Natural killer cell treated with Interleukin-12 subunit alpha and Interleukin-12 subunit beta and Interleukin-15 and Interleukin-18, amount 100 ng/mL, for 72 hours (primary cell): ENCODE data around the gene LIMS2. TPM values are rescaled to one million over a fixed set of nuclear protein-coding genes. Genes with fewer than 3 reads are reported as not detected.

Experiments used
- ATAC-seq, 2 donors: fragments of 150-1000 bp; cut with Tn5 transposase in 1 of 2; sonication (Bioruptor Pico), chemical (Tn5 transposase) in 1 of 2; 2 replicates each; pipeline ENCODE4 v1.10.0; 2021
- DNase-seq: peaks from one replicate; pipeline ENCODE4 v3.0.0; 2022; ENCODE audit warnings: low spot score
- H3K27ac Mint-ChIP-seq, 2 donors: 1 replicate in 1 of 2; 2 replicates in 1 of 2; pipeline ENCODE4 v1.8.0; 2022; ENCODE audit warnings: mixed read lengths in 2 of 2, mild to moderate bottlenecking in 1 of 2, moderate library complexity in 1 of 2
- H3K27me3 Mint-ChIP-seq, 2 donors: 1 replicate in 1 of 2; 2 replicates in 1 of 2; pipeline ENCODE4 v1.8.0; 2022; ENCODE audit warnings: mixed read lengths in 2 of 2
- H3K36me3 Mint-ChIP-seq: one replicate; pipeline ENCODE4 v1.8.0; 2022; ENCODE audit warnings: mixed read lengths
- H3K4me1 Mint-ChIP-seq, 2 donors: 1 replicate in 1 of 2; 2 replicates in 1 of 2; pipeline ENCODE4 v1.8.0; 2022; ENCODE audit warnings: low read depth in 2 of 2, mixed read lengths in 2 of 2, mild to moderate bottlenecking in 1 of 2
- H3K4me3 Mint-ChIP-seq: one replicate; pipeline ENCODE4 v1.8.0; 2022; ENCODE audit warnings: mixed read lengths
- H3K9me3 Mint-ChIP-seq: 2 replicates; pipeline ENCODE4 v1.8.0; 2022; ENCODE audit warnings: mixed read lengths
- total RNA-seq, 2 donors: library from RNA; stranded (reverse); gene quantifications; one replicate each; pipeline ENCODE4 v1.2.3, GENCODE V29; 2022

Gene LIMS2
- total RNA-seq, 2 donors from 2014 or later, result not detected

DNA sequence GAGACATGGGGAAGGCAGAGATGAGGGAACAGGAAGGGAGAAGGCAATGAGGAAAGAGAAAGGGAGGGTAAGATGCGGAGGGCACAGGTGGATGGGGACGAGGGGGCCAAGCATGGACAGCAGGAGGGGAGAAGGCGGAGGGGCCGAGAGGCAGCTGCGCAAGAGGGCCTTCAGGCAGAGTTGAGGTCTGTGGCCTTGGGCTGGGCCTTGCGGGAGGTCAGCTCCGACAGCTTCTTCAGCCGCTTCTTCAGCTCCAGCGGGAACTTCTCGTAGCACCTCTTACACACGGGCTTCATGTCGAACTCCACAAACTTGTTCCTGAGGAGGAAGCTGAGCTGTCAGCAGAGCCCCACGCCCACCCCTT, 36.2 kb downstream of the LIMS2 start:
- H3K27ac Mint-ChIP-seq, result no peak overlapping the region
- no peak overlapping the region for H3K4me3 Mint-ChIP-seq
- DNase-seq (no peak), ATAC-seq (no peak)
- no peaks in the 10 kb centered on the region for H3K9me3 Mint-ChIP-seq
- no peaks in the 10 kb centered on the region for H3K27me3 Mint-ChIP-seq
- H3K4me1 Mint-ChIP-seq, result peaks cover 0 to 2% of the 10 kb centered on the region in 2 donors
- no peaks in the 10 kb centered on the region for H3K36me3 Mint-ChIP-seq

DNA sequence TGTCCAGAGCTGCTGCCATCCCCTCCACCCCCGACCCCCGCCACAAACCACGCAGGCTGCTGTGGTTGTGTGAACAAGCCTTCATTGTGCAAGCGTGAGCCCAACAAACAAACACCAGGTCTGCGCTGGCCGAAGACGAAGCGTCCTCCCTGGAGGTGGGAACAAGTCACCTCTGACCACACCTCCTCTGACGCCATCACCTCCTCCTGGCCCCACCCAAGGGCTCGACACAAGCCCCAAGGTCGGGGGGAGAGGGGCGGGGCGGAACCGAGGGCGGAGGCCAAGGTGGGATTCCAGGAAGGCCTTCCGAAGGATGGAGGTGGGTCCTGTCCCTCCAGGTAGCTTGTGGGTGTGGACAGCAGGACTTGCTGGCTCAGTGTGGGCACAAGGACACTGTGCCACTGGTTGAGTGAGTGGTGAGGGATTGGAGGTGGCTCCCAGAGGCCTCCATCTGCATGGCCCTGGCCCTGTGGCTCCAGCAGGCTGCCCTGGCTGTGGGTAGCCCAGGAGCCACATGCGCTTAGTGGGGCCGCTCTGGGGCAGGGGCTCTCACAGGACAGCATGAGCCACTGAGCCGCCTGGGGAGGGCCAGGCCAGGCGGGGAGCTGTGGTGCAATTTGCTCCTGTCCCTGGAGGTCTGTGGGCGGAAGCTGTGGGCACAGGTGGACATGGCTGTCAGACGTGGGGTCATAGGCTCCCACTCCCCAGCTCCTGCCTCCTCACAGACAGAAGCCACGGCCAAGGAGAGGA, 36.8 kb downstream of the LIMS2 start:
- no peak for ATAC-seq
- Mint-ChIP-seq H3K9me3 (no peaks in the 10 kb centered on the region), H3K4me3 (no peak overlapping the region), H3K36me3 (no peaks in the 10 kb centered on the region), H3K27ac (no peak overlapping the region), H3K27me3 (no peaks in the 10 kb centered on the region), H3K4me1 (no peaks in the 10 kb centered on the region)
- DNase-seq, result no peak

DNA sequence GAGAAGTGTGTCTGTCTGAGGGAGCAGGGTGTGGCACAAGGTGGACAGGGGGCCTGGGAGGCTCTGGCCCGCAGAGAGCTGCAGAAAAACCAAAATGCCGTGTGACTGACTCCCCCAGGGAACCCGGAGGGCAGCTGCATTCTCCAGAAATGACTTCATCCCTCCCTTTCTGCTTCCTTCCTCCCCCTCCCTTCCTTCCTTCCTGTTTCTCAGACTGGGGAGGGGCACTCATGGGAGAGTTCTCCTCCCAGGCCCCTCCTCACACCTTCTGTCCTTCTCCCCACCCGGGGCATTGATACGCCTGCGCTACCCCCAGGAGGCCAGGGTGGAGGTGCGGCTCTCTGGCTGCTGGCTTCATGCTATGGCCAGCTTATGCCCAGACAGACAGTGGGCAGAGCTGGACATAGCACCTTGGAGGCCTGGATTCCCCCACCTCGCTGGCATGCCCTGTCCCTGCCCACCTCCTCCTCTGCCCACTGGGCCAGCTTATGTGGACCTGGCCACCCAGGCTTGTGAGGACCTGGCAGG, 37.5 kb downstream of the LIMS2 start:
- H3K4me3 Mint-ChIP-seq, result no peak overlapping the region
- no peaks in the 10 kb centered on the region for H3K36me3 Mint-ChIP-seq
- no peaks in the 10 kb centered on the region for H3K9me3 Mint-ChIP-seq
- no peak overlapping the region for H3K27ac Mint-ChIP-seq
- no peaks in the 10 kb centered on the region for H3K4me1 Mint-ChIP-seq
- no peaks in the 10 kb centered on the region for H3K27me3 Mint-ChIP-seq
- DNase-seq (no peak), ATAC-seq (no peak)

GRCh38 chr2:127637236-127637630, 38.1 kb downstream of the LIMS2 start:
- H3K4me3 Mint-ChIP-seq, result no peak overlapping the region
- no peaks in the 10 kb centered on the region for H3K4me1 Mint-ChIP-seq

DNA sequence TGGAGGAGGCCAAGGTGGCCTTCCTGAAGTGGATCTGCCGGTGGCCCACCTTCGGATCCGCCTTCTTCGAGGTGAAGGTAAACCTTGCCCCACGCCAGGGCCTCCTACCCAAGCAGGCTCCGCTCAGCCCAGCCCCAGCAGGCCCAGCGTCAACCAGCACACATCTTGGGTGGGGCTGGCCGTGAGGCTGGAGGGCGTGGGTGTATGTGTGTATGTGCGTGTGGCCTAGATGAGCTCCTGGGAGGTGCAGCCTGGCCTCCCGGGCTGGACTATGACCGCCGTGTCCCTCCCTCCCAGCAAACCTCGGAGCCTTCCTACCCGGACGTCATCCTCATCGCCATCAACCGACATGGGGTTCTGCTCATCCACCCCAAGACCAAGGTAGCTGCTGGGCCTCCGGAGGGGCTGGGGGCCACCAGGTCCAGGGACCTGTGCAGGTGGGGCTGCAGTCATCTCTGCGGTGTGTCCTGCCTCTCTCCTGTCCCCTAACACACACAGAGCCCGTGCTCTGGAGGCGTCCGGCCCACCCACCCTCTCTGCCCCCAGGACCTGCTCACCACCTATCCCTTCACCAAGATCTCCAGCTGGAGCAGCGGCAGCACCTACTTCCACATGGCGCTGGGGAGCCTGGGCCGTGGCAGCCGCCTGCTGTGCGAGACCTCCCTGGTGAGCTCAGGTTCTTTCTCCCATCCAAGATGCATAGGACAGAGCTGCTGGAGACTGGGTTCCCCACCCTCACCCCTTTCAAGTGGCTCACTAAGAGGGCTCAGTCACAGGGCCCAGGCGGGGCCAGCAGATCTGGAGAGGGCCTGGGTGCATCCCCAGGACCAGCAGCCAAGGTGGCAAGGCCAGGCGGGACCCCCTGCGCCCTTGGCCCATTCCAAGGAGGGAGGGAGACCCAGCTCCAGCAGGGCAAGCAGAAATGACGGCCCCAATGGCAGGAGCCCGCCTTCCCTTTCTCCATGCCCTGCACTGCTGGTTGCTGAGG, 38.8 kb downstream of the LIMS2 start:
- H3K36me3 Mint-ChIP-seq, result no peaks in the 10 kb centered on the region
- ATAC-seq (no peak), DNase-seq (no peak)
- H3K4me3 Mint-ChIP-seq, result no peak overlapping the region
- no peak overlapping the region for H3K27ac Mint-ChIP-seq
- H3K9me3 Mint-ChIP-seq, result no peaks in the 10 kb centered on the region
- H3K27me3 Mint-ChIP-seq, result no peaks in the 10 kb centered on the region
- H3K4me1 Mint-ChIP-seq, result no peaks in the 10 kb centered on the region

More at GRCh38 chr2:127637236-127637630, 38.1 kb downstream of the LIMS2 start:
- H3K27ac Mint-ChIP-seq, result no peak overlapping the region
- H3K9me3 Mint-ChIP-seq, result no peaks in the 10 kb centered on the region
- no peaks in the 10 kb centered on the region for H3K36me3 Mint-ChIP-seq
- DNase-seq (no peak), ATAC-seq (no peak)
- H3K27me3 Mint-ChIP-seq, result no peaks in the 10 kb centered on the region

- H3K27me3 Mint-ChIP-seq, result no peaks in the 10 kb centered on the region
- H3K36me3 Mint-ChIP-seq, result no peaks in the 10 kb centered on the region
- no peaks in the 10 kb centered on the region for H3K9me3 Mint-ChIP-seq
- DNase-seq (no peak), ATAC-seq (no peak)
- no peak overlapping the region for H3K27ac Mint-ChIP-seq
- H3K4me1 Mint-ChIP-seq, result no peaks in the 10 kb centered on the region
- H3K4me3 Mint-ChIP-seq, result no peak overlapping the region
These were observed 39.7 kb downstream of the LIMS2 start for GRCh38 chr2:127635380-127636237.

DNA sequence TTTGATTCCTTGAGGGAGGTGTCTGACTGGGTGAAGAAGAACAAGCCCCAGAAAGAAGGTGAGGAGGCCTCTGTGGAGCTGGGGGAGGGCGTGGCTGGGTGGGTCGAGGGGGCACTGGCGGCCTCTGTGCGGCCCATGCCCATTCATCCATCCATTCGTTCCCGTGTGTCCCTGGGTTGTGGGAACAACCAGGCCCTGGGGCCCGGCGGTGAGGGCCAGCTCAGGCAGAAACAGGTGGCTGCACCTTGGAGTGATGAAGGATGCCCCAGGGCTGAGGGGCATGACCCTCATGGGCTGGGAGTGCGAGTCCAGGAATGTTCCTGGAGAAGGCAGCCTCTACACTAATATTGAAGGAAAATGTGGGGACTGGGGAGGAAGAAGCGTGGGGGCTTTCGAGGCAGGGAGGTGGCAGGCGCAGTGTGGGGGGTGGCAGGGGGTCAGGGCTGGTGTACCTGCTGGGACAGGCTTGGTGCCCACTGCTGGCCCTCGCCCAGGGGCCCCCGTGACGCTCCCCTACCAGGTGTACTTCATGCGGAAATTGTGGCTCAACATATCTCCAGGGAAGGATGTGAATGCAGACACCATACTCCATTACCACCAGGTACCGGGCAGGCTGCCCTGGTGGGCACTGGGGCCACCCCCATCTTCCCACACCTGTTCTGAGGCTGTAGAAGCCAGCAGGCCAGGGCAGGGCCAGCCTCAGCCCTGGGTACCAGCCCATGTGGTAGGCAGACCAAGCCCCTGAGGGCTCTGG, 40.5 kb downstream of the LIMS2 start:
- no peaks in the 10 kb centered on the region for H3K36me3 Mint-ChIP-seq
- DNase-seq (no peak), ATAC-seq (no peak)
- no peaks in the 10 kb centered on the region for H3K27me3 Mint-ChIP-seq
- no peaks in the 10 kb centered on the region for H3K4me1 Mint-ChIP-seq
- H3K9me3 Mint-ChIP-seq, result no peaks in the 10 kb centered on the region
- no peak overlapping the region for H3K4me3 Mint-ChIP-seq
- H3K27ac Mint-ChIP-seq, result no peak overlapping the region

DNA sequence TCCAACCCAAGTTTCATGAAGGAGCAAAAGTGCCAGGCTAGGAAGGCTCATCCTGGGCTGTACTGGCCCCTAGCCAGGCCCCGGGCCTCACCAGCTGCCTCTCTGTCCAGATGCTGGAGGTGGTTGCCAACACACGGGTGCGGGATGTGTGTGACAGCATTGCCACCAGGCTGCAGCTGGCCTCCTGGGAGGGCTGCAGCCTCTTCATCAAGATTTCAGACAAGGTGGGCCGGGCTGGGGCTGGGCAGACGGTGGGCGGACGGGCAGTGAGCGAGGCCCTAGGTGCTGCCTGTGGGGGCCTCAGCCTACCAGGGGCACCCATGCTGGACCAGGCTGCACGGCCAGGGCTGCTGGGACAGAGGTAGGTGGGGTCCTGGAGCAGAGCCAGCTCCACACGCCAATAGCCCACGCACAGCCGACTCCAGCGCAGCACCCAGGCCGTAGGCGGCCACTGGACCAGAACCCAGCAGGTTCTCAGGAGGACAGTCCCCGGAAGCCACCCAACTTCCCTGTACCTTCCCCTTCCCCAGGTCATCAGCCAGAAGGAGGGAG, 41.2 kb downstream of the LIMS2 start:
- no peak overlapping the region for H3K27ac Mint-ChIP-seq
- H3K36me3 Mint-ChIP-seq, result no peaks in the 10 kb centered on the region
- H3K9me3 Mint-ChIP-seq, result no peaks in the 10 kb centered on the region
- no peaks in the 10 kb centered on the region for H3K27me3 Mint-ChIP-seq
- ATAC-seq (no peak), DNase-seq (no peak)
- no peaks in the 10 kb centered on the region for H3K4me1 Mint-ChIP-seq
- no peak overlapping the region for H3K4me3 Mint-ChIP-seq

GRCh38 chr2:127633556-127634065, 41.7 kb downstream of the LIMS2 start:
- no peaks in the 10 kb centered on the region for H3K9me3 Mint-ChIP-seq
- ATAC-seq (no peak), DNase-seq (no peak)
- H3K4me3 Mint-ChIP-seq, result no peak overlapping the region
- no peaks in the 10 kb centered on the region for H3K36me3 Mint-ChIP-seq
- H3K27me3 Mint-ChIP-seq, result no peaks in the 10 kb centered on the region
- H3K27ac Mint-ChIP-seq, result no peak overlapping the region
- no peaks in the 10 kb centered on the region for H3K4me1 Mint-ChIP-seq

DNA sequence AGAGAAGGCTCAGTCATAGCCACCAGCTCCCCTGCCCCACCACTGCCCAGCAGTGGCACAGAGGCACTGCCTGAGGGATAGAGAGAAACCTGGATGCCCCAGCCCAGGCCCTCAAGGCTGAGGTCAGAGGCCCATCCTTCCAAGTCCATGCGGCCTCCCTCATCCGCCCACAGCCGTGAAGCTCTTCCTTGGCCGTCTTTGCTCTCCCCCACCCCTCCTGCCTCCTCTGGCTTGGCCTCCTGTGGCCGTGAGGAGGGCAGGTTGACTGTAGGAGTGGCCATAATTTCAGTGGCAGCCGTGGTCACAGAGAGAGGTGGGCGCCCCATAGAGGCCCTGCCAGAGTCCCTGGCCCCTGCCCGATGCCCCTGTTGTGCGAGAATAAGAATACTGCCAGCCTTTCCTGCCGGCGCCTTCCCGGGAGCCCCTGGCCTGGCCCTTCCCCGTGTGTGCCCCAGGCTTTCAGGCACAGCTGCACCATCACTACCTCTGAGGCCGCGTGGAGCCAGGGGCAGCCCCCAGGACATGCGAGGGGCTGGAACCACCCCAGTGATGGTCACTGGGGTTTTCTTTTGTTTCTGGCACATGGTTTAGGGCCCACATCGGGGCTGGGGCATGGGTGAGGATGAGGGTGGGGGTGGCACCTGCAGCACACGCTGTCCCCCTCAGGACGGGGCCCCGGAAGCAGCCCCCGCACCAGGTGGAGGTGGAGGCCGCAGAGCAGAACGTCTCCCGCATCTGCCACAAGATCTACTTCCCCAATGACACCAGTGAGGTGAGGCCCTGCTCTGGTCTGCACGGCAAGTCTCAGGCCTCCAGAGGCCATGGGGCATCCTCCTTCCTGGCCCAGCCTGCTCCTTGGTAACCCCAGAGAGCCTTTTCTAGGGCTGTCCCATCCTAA, 42.5 kb downstream of the LIMS2 start:
- Mint-ChIP-seq H3K9me3 (no peaks in the 10 kb centered on the region), H3K4me1 (no peaks in the 10 kb centered on the region), H3K27ac (no peak overlapping the region), H3K27me3 (no peaks in the 10 kb centered on the region), H3K36me3 (no peaks in the 10 kb centered on the region), H3K4me3 (no peak overlapping the region)
- DNase-seq (no peak), ATAC-seq (no peak)

DNA sequence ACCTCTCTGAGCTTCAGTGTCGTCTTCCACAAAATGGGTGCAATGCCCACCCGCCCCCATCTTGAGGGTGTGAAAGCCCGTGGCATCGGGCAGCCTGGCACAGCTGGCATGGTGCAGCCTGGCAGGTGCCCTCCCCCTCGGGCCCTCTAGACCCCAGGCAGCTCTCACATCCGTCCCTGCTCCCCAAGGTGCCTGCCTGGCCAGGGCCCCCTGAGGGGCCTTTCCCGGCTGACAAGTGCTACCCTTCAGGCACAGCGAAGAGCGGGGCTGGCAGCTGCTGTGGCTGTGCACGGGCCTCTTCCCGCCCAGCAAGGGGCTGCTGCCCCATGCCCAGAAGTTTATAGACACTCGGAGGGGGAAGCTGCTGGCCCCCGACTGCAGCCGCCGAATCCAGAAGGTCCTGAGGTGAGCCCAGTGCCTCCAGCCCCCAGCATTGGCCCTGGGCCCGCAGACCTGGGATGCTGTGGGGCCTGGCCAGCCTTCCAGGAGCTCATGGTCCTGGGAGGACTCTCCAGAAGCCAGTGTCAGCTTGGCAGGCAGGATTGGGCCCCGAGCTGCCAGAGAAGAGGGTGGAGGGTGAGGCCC, 43.2 kb downstream of the LIMS2 start:
- Mint-ChIP-seq H3K27ac (no peak overlapping the region), H3K36me3 (no peaks in the 10 kb centered on the region), H3K9me3 (no peaks in the 10 kb centered on the region), H3K4me3 (no peak overlapping the region), H3K4me1 (no peaks in the 10 kb centered on the region), H3K27me3 (no peaks in the 10 kb centered on the region)
- no peak for ATAC-seq
- no peak for DNase-seq
